Mucosa of descending colon (tissue), 3 donors: ENCODE data around the gene ELK4. TPM values are rescaled to one million over a fixed set of nuclear protein-coding genes. Genes with fewer than 3 reads are reported as not detected.
A peak's percentile ranks its signal among the peaks of the same experiment; 100 is the strongest.

Experiments used
- ATAC-seq: fragments of 200-7000 bp; cut with Tn5 transposase; one replicate; pipeline ENCODE4 v1.9.1; 2020; ENCODE audit warnings: mild to moderate bottlenecking, moderate library complexity
- DNase-seq, 3 donors: peaks; one replicate each; pipeline ENCODE4 v3.0.0-alpha.2; 2020
- H3K36me3 ChIP-seq: fragments of 200-600 bp; one replicate; pipeline ENCODE4 v1.8.0; 2021; ENCODE audit warnings: low read depth, mild to moderate bottlenecking
- H3K4me1 ChIP-seq: fragments of 200-600 bp; one replicate; pipeline ENCODE4 v1.8.0; 2021; ENCODE audit warnings: low read depth, mild to moderate bottlenecking
- H3K4me3 ChIP-seq: fragments of 200-600 bp; one replicate; pipeline ENCODE4 v1.8.0; 2021; ENCODE audit warnings: mild to moderate bottlenecking
- H3K9me3 ChIP-seq: fragments of 200-600 bp; one replicate; pipeline ENCODE4 v1.8.0; 2021; ENCODE audit warnings: mild to moderate bottlenecking
- intact Hi-C, 2 donors: fragments of 100-400 bp; cut with DNase I in 1 of 2; cut with micrococcal nuclease in 1 of 2; formaldehyde crosslinking; loops; one replicate each; pipeline versions ENCODE4 v1.11.0 to v1.11.1; 2022; cut with DNase I, micrococcal nuclease
- total RNA-seq, 3 donors: library from RNA; stranded (reverse); fragmentation: NEBNext Ultra II Directional in 2 of 3; extraction: Animal tissue kit (Norgen Biotek cat#: 25700) in 2 of 3; gene quantifications; one replicate each; pipeline versions ENCODE4 v1.2.1 to v1.2.4, GENCODE V29; 2021 to 2023
- TF ChIP-seq, protein P1 (sequence below): fragments of 200-600 bp; IDR thresholded peaks from one replicate; pipeline ENCODE4 v1.8.0; 2022; ENCODE audit warnings: antibody characterized with exemption, mild to moderate bottlenecking
- donor health status: DM: no; HTN: no; CAD: no; lungs with moderate emphysema.
- donor health status: DM: no; HTN: no; CAD: no.
- donor health status: DM: no; HTN: yes; CAD: no.

Gene ELK4
- total RNA-seq, 3 donors from 2014 or later = 43.1 to 60.6 (median 47.6) TPM

DNA sequence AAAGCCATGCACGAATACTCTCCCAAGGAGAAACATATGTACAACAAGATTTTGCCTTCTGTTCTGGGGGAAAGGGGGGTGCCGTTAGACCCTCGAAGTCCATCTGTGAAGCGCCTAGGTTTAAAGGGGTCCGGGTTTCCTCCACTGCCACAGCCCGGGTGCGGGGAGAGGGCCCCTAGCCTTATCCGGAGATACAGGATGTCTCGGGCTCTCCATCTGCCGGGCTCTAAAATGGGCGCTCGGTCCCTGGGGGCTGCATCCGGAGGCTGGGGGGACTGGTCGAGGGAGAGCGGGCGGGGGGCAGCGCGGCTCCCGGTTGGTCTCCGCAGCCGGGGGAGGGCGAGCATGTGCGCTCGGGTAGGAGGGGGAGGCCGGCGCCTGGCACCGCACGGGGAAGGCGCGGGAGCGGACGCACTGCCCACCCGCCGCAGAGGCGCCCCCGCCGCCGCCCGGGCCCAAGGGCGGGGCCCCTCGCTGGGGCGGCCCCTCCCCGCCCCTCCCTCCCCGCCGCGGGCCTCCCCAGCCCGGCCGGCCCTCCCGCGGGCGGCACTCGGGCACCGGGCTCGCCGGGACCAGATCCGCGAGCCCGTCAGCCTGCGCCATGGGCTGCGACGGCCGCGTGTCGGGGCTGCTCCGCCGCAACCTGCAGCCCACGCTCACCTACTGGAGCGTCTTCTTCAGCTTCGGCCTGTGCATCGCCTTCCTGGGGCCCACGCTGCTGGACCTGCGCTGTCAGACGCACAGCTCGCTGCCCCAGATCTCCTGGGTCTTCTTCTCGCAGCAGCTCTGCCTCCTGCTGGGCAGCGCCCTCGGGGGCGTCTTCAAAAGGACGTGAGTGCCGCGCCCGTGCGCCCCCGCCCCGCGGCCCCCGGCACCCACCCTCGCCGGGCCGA is 63.1 kb downstream of the ELK4 start:
- Histone ChIP-seq H3K9me3 (no peaks in the 10 kb centered on the region), H3K4me3 (no peak overlapping the region), H3K4me1 (peaks cover 10% of the 10 kb centered on the region), H3K36me3 (no peaks in the 10 kb centered on the region)
- TF ChIP-seq, protein P1, sequence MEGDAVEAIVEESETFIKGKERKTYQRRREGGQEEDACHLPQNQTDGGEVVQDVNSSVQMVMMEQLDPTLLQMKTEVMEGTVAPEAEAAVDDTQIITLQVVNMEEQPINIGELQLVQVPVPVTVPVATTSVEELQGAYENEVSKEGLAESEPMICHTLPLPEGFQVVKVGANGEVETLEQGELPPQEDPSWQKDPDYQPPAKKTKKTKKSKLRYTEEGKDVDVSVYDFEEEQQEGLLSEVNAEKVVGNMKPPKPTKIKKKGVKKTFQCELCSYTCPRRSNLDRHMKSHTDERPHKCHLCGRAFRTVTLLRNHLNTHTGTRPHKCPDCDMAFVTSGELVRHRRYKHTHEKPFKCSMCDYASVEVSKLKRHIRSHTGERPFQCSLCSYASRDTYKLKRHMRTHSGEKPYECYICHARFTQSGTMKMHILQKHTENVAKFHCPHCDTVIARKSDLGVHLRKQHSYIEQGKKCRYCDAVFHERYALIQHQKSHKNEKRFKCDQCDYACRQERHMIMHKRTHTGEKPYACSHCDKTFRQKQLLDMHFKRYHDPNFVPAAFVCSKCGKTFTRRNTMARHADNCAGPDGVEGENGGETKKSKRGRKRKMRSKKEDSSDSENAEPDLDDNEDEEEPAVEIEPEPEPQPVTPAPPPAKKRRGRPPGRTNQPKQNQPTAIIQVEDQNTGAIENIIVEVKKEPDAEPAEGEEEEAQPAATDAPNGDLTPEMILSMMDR = no peak
- DNase-seq (peak in 1 of 3 donors; percentile 67), ATAC-seq (peak; percentile 52)
- intact Hi-C loops = no loop called here

DNA sequence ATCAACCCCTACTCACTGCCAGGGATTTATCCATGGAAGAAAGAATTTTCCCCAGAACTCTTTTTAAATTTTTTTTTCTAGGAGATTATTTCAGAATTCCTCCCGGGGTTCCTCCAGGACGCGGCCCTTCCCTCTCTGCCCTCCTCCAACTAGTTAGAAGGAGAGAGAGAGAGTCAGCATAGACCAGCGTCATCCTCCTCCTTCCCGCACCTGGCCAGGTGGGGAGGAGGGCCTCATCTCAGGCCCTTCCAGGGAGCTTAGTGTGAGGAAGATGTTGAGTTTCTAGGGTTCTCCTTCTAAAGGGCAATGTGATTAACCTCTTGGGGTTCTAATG is 63.7 kb downstream of the ELK4 start:
- H3K4me3 ChIP-seq = no peak overlapping the region
- H3K36me3 ChIP-seq = no peaks in the 10 kb centered on the region
- DNase-seq (no peak), ATAC-seq (no peak)
- TF ChIP-seq, protein P1 = no peak
- peaks cover 11% of the 10 kb centered on the region for H3K4me1 ChIP-seq
- no peaks in the 10 kb centered on the region for H3K9me3 ChIP-seq
- intact Hi-C loops = no loop called here

DNA sequence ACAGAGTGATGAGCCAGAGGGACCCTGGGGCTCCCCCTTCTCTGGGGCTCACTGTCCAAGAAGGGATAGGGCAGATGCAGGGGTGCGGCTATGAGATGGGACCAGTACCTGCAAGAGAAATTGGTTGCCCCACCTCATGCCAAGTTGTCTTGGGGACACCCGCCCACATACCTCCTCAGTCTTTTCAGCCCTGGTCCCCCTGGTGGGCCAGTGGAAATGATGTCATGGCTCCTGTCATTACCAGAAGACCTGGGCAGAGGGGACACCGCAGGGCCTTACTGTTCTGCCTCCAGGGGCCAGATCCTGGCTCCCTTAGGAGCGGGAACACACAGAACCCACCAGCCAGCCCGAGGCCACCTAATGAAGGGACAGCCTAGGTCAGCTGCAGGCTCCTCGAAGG is 64.1 kb downstream of the ELK4 start:
- Histone ChIP-seq H3K9me3 (no peaks in the 10 kb centered on the region), H3K4me3 (no peak overlapping the region), H3K36me3 (no peaks in the 10 kb centered on the region), H3K4me1 (peaks cover 11% of the 10 kb centered on the region)
- ATAC-seq (no peak), DNase-seq (no peak)
- intact Hi-C loops = no loop called here
- TF ChIP-seq, protein P1 = no peak

DNA sequence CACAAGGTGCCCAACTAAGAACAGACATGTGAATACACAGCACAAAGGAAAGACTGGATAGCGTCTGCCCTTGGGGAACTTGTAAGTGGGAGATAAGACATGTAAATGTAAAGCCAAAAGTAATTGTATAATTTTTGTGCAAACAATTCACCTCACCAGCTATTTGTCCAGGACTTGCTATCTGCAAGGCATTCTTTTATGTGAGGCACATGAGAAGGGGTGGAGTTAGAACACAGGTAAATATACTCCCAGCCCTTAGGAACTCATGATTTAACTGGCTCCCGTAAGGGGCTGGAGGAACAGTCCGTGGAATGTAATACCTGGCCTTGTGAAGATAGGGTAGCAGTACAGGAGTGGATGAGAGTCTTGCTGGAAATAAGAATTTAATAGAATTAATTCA is 66.0 kb downstream of the ELK4 start:
- Histone ChIP-seq H3K36me3 (no peaks in the 10 kb centered on the region), H3K4me1 (peaks cover 11% of the 10 kb centered on the region), H3K9me3 (peaks cover 5% of the 10 kb centered on the region), H3K4me3 (no peak overlapping the region)
- DNase-seq (peak in 1 of 3 donors; percentile 72), ATAC-seq (peak; percentile 74)
- TF ChIP-seq, protein P1 = no peak
- intact Hi-C loops = no loop called here

DNA sequence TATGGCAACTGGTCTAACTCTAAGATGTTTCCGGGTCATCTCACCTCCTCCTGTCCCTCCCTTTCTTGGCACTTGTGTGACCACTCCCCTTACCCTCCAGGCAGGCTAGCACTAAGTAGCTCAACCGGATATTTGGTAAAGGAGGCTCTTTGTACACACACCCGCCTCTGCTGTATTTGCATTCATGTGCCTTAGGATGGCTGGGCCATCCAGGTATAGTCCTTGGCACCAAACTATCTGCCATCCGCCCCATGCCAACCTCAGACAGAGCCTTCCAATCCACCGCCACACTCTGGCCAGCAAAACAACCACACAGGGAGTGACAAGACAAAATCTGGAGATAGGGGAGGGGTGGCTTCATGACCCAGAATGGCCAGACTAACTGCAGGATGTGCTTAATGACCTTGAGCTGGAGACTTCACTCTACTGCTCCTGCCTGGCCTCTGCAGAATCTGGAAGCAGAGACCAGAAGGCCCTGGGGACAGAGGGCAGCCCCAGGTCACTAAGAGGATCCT is 67.8 kb downstream of the ELK4 start:
- DNase-seq = peak in 2 of 3 donors; percentile 58 to 75
- intact Hi-C loops = no loop called here
- H3K9me3 ChIP-seq = peaks cover 5% of the 10 kb centered on the region
- H3K4me3 ChIP-seq = no peak overlapping the region
- peaks cover 11% of the 10 kb centered on the region for H3K4me1 ChIP-seq
- TF ChIP-seq, protein P1 = no peak
- ATAC-seq = peak; percentile 89
- H3K36me3 ChIP-seq = no peaks in the 10 kb centered on the region
